Hepatic stellate cell (primary cell): Measurements from ENCODE around the gene ACAP1.
A peak's percentile ranks its signal among the peaks of the same experiment; 100 is the strongest.

Experiments used
- DNase-seq: peaks from one replicate; pipeline ENCODE4 v3.0.0; 2011; ENCODE audit warnings: low spot score

The ACAP1 gene

GRCh38 chr17:7311110-7311705 is 25.1 kb upstream of the ACAP1 start:
- DNase-seq, result no peak

GRCh38 chr17:7312432-7313087 is 23.8 kb upstream of the ACAP1 start:
- DNase-seq, result no peak

GRCh38 chr17:7313088-7313889 is 23.0 kb upstream of the ACAP1 start:
- no peak for DNase-seq

GRCh38 chr17:7313890-7314718 is 22.2 kb upstream of the ACAP1 start:
- no peak for DNase-seq

- peak; percentile 94 for DNase-seq
Observed at GRCh38 chr17:7314719-7315569, 21.4 kb upstream of the ACAP1 start, which contains the start of gene GPS2. Gene GPS2, minus strand, starts transcription at chr17:7315360. Its CDS starts 308 bp downstream, at chr17:7315052.

GRCh38 chr17:7315570-7316235 is 20.6 kb upstream of the ACAP1 start:
- DNase-seq, result no peak

DNA sequence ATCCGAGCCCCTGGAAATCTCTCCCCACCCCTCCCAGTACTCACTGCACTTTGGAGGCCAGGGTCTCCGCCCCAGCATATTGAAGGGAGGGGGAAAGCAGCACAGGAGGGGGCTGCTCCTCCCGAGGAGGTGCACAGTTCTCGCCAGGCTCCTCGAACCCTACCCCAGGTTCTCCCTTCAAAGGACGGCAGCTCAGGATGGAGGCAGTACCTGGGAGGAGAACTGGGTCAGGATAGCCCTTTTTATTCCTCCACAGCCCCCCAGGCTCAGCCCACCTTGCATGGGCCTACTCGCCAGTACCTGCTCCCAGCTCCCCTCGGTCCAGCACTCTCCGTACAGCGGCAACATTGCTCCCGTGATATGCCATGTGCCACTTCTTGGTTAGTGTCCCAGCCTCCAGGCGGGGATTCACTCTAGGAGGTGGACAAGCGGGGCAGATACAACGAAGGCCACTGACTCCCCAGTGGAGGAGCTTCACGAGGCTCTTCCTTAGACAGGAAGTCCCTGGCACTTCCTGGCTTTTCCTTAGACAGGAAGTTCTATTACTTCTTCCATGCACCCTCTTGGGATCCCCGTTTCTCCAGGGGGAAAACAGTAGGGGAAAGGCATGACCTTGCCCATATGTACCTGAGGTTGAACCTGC is 19.0 kb upstream of the ACAP1 start:
- DNase-seq, result no peak

DNA sequence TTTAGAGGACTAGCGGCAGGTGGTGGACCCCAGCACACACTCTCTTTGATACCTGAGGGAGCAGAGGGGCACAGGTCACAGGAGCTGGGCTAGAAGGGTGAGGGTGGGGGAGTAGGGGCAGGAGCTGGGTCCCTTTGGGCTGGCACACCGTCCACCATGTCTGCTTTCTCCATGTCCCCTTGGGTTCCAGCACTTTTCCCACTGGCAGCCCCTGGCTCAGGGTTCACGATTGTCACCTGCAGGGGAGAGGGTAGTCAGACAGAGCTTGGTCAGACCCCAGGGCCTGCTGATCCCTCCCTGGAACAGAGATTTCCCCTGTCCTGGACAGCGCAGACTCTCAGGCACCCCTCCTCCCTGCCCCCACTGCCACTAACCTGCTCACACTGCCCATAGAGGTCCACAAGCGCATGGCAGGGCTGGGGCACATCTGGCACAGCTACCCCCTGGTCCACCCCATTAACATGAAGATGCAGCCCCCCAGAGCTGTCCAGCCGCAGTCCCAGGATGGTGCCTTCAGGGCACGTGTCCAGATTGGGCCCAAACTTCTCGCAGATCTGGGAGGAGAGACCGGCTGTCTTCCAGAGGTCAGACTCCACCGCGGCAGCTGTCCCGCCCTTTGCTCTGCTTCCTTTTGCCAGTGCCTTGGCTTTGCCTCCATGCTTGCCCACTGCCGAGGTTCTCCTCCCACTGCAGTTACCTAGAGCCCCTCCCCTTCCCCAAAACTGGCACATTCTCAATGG is 18.0 kb upstream of the ACAP1 start:
- DNase-seq, result no peak

DNA sequence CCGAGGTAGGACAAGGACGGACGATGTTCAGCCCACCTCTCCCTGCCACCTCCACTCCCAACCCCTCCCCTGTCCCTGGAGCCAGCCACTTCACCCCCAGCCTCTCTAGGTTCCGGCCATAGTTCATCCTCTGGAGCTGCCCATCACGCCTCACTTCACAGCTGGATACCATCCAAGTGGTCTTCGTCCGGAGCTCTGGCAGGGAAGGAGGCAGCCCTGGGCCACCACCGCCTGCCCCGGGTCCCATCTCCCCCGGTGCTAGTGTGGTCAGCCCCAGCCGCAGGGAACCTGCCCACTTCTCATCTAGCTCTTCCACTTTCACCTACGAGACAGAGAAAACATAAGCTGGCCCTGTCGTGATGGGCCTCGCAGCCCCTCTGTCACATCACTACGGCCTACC is 14.9 kb upstream of the ACAP1 start:
- DNase-seq, result no peak

- DNase-seq, result no peak
Observed at GRCh38 chr17:7322520-7323194, 13.7 kb upstream of the ACAP1 start.

DNA sequence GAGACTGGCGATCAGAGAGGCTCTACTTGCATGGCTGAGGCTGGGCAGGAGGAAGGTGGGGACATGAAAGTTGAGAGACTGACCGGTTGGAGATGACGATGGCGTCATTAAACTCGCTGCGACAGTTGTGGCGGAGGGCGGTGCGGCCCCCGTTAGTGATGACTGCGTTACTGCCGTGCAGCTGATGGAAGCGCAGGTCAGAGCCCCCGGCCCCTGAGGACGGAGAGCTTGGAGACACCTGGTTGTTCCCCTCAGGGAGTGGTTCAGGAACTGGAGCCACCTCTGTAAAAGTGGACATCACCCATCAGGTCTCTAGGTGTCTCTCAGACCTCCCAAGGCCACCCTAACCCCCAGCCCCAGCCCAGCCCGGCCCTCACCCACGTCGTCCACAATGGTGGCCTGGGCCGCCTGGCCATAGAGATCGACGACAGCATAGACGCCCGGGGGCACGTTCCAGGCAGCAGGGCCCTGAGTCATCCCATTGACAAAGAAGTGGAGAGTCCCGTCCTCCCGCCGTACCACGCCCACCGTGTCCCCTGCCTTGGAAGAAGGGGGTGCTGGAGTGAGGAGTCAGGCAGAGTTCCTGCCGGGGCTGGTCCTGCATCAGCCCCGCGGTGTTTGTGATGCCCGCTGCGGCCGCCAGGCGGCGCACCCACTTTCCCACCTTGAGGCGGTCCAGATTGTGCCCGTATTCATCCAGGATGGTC is 12.4 kb upstream of the ACAP1 start:
- peak; percentile 73 for DNase-seq

- DNase-seq, result no peak
Observed at GRCh38 chr17:7324438-7324779, 11.9 kb upstream of the ACAP1 start.

GRCh38 chr17:7325031-7325528 is 11.2 kb upstream of the ACAP1 start:
- DNase-seq, result no peak

- DNase-seq, result no peak
Observed at GRCh38 chr17:7326186-7326585, 10.1 kb upstream of the ACAP1 start.

- no peak for DNase-seq
Observed at GRCh38 chr17:7327056-7327455, 9.3 kb upstream of the ACAP1 start.

- DNase-seq, result no peak
Observed at GRCh38 chr17:7327501-7327900, 8.8 kb upstream of the ACAP1 start.

DNA sequence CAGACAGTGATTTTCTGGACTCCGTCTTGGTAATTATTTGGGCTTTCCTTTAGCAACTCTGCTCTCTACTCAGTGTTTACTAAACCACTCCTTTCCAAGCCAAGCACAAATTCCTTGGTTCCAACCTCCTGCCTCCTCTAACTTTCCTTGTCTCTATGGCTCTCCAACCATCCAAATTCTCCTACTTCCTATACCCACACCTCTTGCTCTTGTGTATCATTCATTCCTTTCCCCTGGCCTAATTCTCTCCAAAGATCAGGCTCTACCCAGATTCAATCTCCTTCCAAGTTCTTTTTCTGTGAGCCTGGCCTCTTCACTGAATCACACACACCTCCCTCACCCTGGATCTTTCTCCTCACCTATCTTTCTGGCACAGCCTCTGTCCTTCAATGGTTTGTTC is 8.3 kb upstream of the ACAP1 start:
- no peak for DNase-seq

- DNase-seq, result no peak
Observed at GRCh38 chr17:7328840-7329373, 7.4 kb upstream of the ACAP1 start, which contains the start of gene NEURL4. Gene NEURL4, minus strand, starts transcription at chr17:7329335. Its CDS starts 23 bp downstream, at chr17:7329312.
